Sigmoid colon (tissue), 7 donors: ENCODE measurements around the gene TACC2. TPM values are rescaled to one million over a fixed set of nuclear protein-coding genes. Genes with fewer than 3 reads are reported as not detected.
A peak's percentile ranks its signal among the peaks of the same experiment; 100 is the strongest.

Experiments
- DNase-seq: peaks from one replicate; pipeline ENCODE4 v3.0.0-alpha.2; 2019
- H3K27ac ChIP-seq, 4 donors: fragments of 200-600 bp; sonication (generic); one replicate each; pipeline ENCODE4 v1.5.1; 2016 to 2019; ENCODE audit warnings: mild to moderate bottlenecking in 1 of 4
- H3K27me3 ChIP-seq, 3 donors: fragments of 200-600 bp; sonication (generic); one replicate each; pipeline ENCODE4 v1.5.1; 2019; ENCODE audit warnings: mild to moderate bottlenecking in 1 of 3
- H3K36me3 ChIP-seq, 4 donors: fragments of 200-600 bp; sonication (generic); one replicate each; pipeline ENCODE4 v1.5.1; 2016 to 2019
- H3K4me1 ChIP-seq, 4 donors: fragments of 200-600 bp; sonication (generic); one replicate each; pipeline ENCODE4 v1.5.1; 2017 to 2019
- H3K4me3 ChIP-seq, 4 donors: fragments of 200-600 bp; sonication (generic); one replicate each; pipeline ENCODE4 v1.5.1; 2017 to 2019; ENCODE audit warnings: mild to moderate bottlenecking in 2 of 4, moderate library complexity in 1 of 4
- H3K9me3 ChIP-seq, 4 donors: fragments of 200-600 bp in 3 of 4; sonication (generic) in 3 of 4; one replicate each; pipeline versions ENCODE4 v1.5.1 to v1.6.1; 2013 to 2019
- EP300 ChIP-seq, 4 donors: sonication (generic); formaldehyde crosslinking; IDR thresholded peaks; one replicate each; pipeline ENCODE4 v1.6.1; 2017; ENCODE audit warnings: antibody characterized with exemption in 4 of 4
- POLR2A ChIP-seq, 2 donors: fragments of 450-650 bp; IDR thresholded peaks; one replicate each; pipeline ENCODE4 v1.6.1; 2016; ENCODE audit warnings: antibody characterized with exemption in 2 of 2, mild to moderate bottlenecking in 2 of 2, moderate library complexity in 2 of 2
- POLR2AphosphoS5 ChIP-seq, 4 donors: sonication (generic); formaldehyde crosslinking; IDR thresholded peaks; one replicate each; pipeline ENCODE4 v1.6.1; 2017; ENCODE audit warnings: antibody characterized with exemption in 4 of 4
- WGBS, 2 donors: extraction: QIAGEN DNeasy Blood & Tissue Kit; methylation state at CpG; one replicate each; pipeline ENCODE4 v1.1.7; 2013; 5-methylcytosine and 5-hydroxymethylcytosine counted together
- intact Hi-C: fragments of 100-400 bp; cut with DNase I; formaldehyde crosslinking; loops from one replicate; pipeline ENCODE4 v1.15.1; 2023
- polyA plus RNA-seq, 3 donors: library from polyadenylated mRNA; stranded (reverse); fragments of 200-250 nt; gene quantifications; one replicate each; pipeline ENCODE4 v1.2.3, GENCODE V29; 2013
- total RNA-seq, 4 donors: library from RNA; depleted of rRNA; stranded (reverse); fragments of >200 nt; gene quantifications; one replicate each; pipeline ENCODE4 v1.1.0, GENCODE V29; 2016
- TF ChIP-seq, protein P1 (sequence below), 4 experiments: fragments of 450-650 bp in 3 of 4; fragments of 200-600 bp in 1 of 4; IDR thresholded peaks; one replicate each; pipeline ENCODE4 v1.5.1; 2016 to 2019; ENCODE audit warnings: antibody characterized with exemption in 4 of 4, mild to moderate bottlenecking in 3 of 4, moderate library complexity in 2 of 4
- donor health status: healthy with polysubstance abuse.
- donor health status: Bipolar disorder and iron deficiency.
- donor health status: healthy.

Gene TACC2
- total and polyA plus RNA-seq, 7 donors: 43.7 to 173 (median 71.0) TPM

DNA sequence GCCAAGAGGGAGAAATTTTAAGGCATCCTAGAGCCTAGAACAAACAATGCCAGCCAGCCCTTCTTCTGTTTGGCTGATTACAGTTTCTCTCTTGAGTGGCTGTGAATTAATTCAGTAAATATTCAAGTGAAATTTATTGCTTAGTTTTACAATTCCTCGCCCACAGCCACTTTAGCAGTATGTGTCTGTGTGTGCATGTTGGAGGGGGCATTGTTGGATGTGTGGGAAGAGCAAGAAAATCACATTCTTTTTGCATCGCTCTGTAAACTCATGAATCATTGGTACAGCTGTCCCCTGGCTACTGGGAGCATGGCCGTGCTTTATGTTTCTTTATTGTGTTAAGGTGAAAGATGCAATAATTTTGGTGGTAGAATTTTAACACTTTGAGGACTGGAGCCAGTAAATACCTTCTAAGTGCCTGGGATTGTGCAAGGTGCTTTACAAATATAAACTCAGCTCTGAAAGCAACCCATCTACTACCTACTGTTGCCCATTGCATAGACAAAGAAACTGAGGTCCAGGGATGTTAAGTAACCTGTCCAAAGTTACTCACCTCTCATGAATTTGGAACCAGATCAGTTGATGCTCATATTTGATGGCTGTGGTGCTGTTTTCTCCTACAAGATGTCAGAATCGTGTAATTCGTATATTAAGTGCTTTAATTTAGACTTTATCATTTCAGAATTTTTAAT lies 192.2 kb downstream of the TACC2 start:
- WGBS, 2 donors: 65 to 67% methylated on average over 5 of the region's 5 CpGs
- no peak for DNase-seq
- Histone ChIP-seq H3K4me3 (no peak overlapping the region), H3K4me1 (peaks cover 0 to 40% (median 35%) of the 10 kb centered on the region in 4 donors), H3K27ac (peak overlapping the region in 3 of 4 donors; percentile 36 to 53 (median 45)), H3K36me3 (no peaks in the 10 kb centered on the region), H3K9me3 (no peaks in the 10 kb centered on the region), H3K27me3 (no peaks in the 10 kb centered on the region)
- intact Hi-C loops: no loop called here
- TF ChIP-seq POLR2A (IDR thresholded peaks at IDR 0.05): no peak
- TF ChIP-seq POLR2AphosphoS5 (IDR thresholded peaks at IDR 0.05): no peak
- TF ChIP-seq EP300 (IDR thresholded peaks at IDR 0.05): no peak
- TF ChIP-seq, protein P1, sequence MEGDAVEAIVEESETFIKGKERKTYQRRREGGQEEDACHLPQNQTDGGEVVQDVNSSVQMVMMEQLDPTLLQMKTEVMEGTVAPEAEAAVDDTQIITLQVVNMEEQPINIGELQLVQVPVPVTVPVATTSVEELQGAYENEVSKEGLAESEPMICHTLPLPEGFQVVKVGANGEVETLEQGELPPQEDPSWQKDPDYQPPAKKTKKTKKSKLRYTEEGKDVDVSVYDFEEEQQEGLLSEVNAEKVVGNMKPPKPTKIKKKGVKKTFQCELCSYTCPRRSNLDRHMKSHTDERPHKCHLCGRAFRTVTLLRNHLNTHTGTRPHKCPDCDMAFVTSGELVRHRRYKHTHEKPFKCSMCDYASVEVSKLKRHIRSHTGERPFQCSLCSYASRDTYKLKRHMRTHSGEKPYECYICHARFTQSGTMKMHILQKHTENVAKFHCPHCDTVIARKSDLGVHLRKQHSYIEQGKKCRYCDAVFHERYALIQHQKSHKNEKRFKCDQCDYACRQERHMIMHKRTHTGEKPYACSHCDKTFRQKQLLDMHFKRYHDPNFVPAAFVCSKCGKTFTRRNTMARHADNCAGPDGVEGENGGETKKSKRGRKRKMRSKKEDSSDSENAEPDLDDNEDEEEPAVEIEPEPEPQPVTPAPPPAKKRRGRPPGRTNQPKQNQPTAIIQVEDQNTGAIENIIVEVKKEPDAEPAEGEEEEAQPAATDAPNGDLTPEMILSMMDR (IDR thresholded peaks at IDR 0.05): no peak

DNA sequence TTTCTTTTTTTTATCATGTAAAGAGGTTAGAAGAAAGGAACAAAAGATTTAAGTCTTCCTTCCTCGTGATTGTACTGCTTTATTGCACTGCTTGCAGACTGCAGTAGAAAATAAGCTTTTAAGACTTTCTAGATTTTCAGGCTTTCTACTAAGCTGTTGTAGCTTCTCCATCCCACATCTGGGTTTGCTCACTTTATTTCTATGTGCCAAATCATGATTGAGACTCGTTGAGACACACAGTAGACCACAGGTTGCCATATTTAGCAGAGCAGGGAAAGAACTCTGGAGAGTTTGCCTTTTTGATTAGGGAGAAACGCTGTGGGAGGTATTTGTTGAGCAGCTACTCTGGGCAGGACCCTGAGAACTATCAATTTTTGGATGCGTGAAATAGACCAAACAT lies 192.9 kb downstream of the TACC2 start:
- 46 to 49% methylated on average over 4 of the region's 4 CpGs for WGBS, 2 donors
- Histone ChIP-seq H3K27me3 (no peaks in the 10 kb centered on the region), H3K4me3 (no peak overlapping the region), H3K27ac (peak overlapping the region in 3 of 4 donors; percentile 3 to 53 (median 45)), H3K36me3 (no peaks in the 10 kb centered on the region), H3K9me3 (no peaks in the 10 kb centered on the region), H3K4me1 (peaks cover 0 to 42% (median 35%) of the 10 kb centered on the region in 4 donors)
- intact Hi-C loops: no loop called here
- TF ChIP-seq POLR2A (IDR thresholded peaks at IDR 0.05): no peak
- TF ChIP-seq POLR2AphosphoS5 (IDR thresholded peaks at IDR 0.05): peak in 1 of 4 donors; percentile 22
- no peak for DNase-seq

DNA sequence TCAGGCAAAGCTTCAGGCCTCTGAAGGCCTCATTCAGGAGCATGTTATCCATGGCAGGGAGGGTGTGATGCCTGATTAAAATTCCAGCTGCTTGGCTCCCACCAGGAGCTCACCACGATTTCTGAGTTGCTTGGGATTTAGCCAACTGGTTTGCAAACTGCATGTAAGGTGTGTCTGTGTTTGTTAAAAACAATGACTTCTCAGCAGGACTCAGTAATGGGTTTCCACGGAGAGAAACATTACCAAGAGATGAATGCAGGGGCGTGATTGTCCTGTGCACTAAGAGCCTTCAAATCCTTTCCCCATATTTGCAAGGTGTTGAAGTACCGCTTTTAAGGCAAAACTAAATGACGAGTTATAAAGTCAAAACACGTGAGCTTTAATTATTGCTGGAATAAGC lies 193.3 kb downstream of the TACC2 start:
- peak overlapping the region in 3 of 4 donors; percentile 3 to 53 (median 45) for H3K27ac ChIP-seq
- intact Hi-C loops: no loop called here
- H3K4me1 ChIP-seq: peaks cover 0 to 46% (median 35%) of the 10 kb centered on the region in 4 donors
- DNase-seq: no peak
- WGBS, 2 donors: 65 to 69% methylated on average over 6 of the region's 6 CpGs
- TF ChIP-seq EP300 (IDR thresholded peaks at IDR 0.05) (no peak), POLR2A (IDR thresholded peaks at IDR 0.05) (no peak), POLR2AphosphoS5 (IDR thresholded peaks at IDR 0.05) (no peak)
- TF ChIP-seq, protein P1 (IDR thresholded peaks at IDR 0.05): no peak
- H3K9me3 ChIP-seq: no peaks in the 10 kb centered on the region
- no peaks in the 10 kb centered on the region for H3K27me3 ChIP-seq
- peaks cover 0 to 3% (median 0%) of the 10 kb centered on the region in 4 donors for H3K36me3 ChIP-seq
- no peak overlapping the region for H3K4me3 ChIP-seq

DNA sequence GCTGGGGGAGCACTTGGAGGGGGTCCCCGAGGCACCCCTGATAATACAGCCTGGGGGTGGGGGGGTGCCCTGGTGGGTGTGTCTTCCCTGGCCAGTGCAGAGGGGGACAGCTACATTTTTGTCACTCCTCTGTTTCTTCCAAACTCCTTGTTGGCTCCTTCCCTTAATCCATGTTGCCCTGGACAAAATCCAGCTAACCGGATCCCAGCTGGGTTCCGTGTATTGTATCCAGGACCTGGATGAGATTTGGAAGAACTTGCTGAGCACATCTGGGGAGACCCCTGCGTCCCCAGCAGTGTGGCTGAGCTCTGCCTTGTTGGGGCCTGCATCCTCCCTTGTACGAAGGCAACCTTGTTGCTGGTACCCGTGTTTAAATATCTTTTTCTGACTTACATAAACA lies 195.3 kb downstream of the TACC2 start:
- Histone ChIP-seq H3K27me3 (no peaks in the 10 kb centered on the region), H3K4me3 (no peak overlapping the region), H3K36me3 (peaks cover 0 to 6% (median 0%) of the 10 kb centered on the region in 4 donors), H3K4me1 (peaks cover 0 to 63% (median 46%) of the 10 kb centered on the region in 4 donors), H3K27ac (peak overlapping the region in 1 of 4 donors; percentile 20), H3K9me3 (no peaks in the 10 kb centered on the region)
- DNase-seq: no peak
- WGBS, 2 donors: 87 to 91% methylated on average over 6 of the region's 6 CpGs
- intact Hi-C loops: no loop called here
- TF ChIP-seq POLR2AphosphoS5 (IDR thresholded peaks at IDR 0.05): no peak
- TF ChIP-seq, protein P1 (IDR thresholded peaks at IDR 0.05): no peak

DNA sequence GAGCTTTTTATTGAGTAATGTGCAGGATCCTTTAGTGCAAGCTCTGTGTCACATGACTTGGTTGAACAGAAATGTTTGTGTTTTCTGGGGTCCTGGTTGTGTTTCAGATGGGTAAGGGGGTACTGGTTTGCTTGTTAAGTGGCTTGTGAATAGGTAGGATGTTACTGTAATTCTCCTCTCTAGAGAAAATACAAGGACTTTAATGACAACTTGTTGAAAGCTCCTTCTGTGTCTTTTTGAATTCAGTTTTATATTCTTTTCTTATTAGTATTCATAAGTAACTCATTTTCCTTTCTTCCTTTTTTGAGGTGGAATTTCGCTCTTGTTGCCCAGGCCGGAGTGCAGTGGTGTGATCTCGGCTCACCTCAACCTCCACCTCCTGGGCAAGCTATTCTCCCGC lies 196.7 kb downstream of the TACC2 start:
- 97% methylated on average over 4 of the region's 4 CpGs for whole genome bisulfite sequencing, 2 donors

More for the DNA sequence above, 196.7 kb downstream of the TACC2 start:
- no peak overlapping the region for H3K27ac ChIP-seq
- TF ChIP-seq, protein P1 (IDR thresholded peaks at IDR 0.05): no peak
- TF ChIP-seq EP300 (IDR thresholded peaks at IDR 0.05) (no peak), POLR2AphosphoS5 (IDR thresholded peaks at IDR 0.05) (no peak), POLR2A (IDR thresholded peaks at IDR 0.05) (no peak)
- DNase-seq: no peak
- peaks cover 0 to 74% (median 55%) of the 10 kb centered on the region in 4 donors for H3K4me1 ChIP-seq
- intact Hi-C loops: no loop called here
- H3K4me3 ChIP-seq: no peak overlapping the region
- peaks cover 0 to 6% (median 0%) of the 10 kb centered on the region in 4 donors for H3K36me3 ChIP-seq
- H3K27me3 ChIP-seq: no peaks in the 10 kb centered on the region
- no peaks in the 10 kb centered on the region for H3K9me3 ChIP-seq
